Ovary (tissue), 9 donors: ENCODE data around the gene CELF2. TPM values are rescaled to one million over a fixed set of nuclear protein-coding genes. Genes with fewer than 3 reads are reported as not detected.

ENCODE experiments used
- DNase-seq, 5 donors: peaks; one replicate each; pipeline ENCODE4 v3.0.0-alpha.2; 2019 to 2020
- H3K27ac ChIP-seq, 2 donors: fragments of 200-600 bp; one replicate each; pipeline versions ENCODE4 v1.5.1 to v1.8.0; 2019 to 2022
- H3K27me3 ChIP-seq: fragments of 200-600 bp; one replicate; pipeline ENCODE4 v1.8.0; 2022
- H3K36me3 ChIP-seq: fragments of 200-600 bp; sonication (generic); one replicate; pipeline ENCODE4 v1.5.1; 2019
- H3K4me1 ChIP-seq: one replicate; pipeline ENCODE4 v1.8.1; 2013; ENCODE audit warnings: mild to moderate bottlenecking, moderate library complexity; ENCODE audit not compliant: insufficient read depth
- H3K4me3 ChIP-seq: fragments of 200-600 bp; sonication (generic); one replicate; pipeline ENCODE4 v1.5.1; 2017
- H3K9me3 ChIP-seq, 2 donors: fragments of 200-600 bp in 1 of 2; sonication (generic) in 1 of 2; one replicate each; pipeline versions ENCODE4 v1.5.1 to v1.8.1; 2013 to 2019; ENCODE audit warnings: mild to moderate bottlenecking in 1 of 2, moderate library complexity in 1 of 2
- CTCF ChIP-seq, 3 donors: fragments of 450-650 bp in 2 of 3; fragments of 200-600 bp in 1 of 3; IDR thresholded peaks; one replicate each; pipeline versions ENCODE4 v1.5.1 to v1.8.0; 2016 to 2022; ENCODE audit warnings: antibody characterized with exemption in 3 of 3, mild to moderate bottlenecking in 1 of 3
- EP300 ChIP-seq: sonication (generic); formaldehyde crosslinking; IDR thresholded peaks from one replicate; pipeline ENCODE4 v1.6.1; 2017; ENCODE audit warnings: antibody characterized with exemption
- POLR2A ChIP-seq: fragments of 450-650 bp; IDR thresholded peaks from one replicate; pipeline ENCODE4 v1.6.1; 2017; ENCODE audit warnings: antibody characterized with exemption, mild to moderate bottlenecking, moderate library complexity
- WGBS, 3 donors: extraction: QIAGEN DNeasy Blood & Tissue Kit in 1 of 3; methylation state at CpG; one replicate each; pipeline versions ENCODE4 v1.1.5 to v1.1.7; 2013 to 2017; 5-methylcytosine and 5-hydroxymethylcytosine counted together
- intact Hi-C, 4 donors: fragments of 100-400 bp; cut with DNase I; formaldehyde crosslinking; loops; one replicate each; pipeline versions ENCODE4 v1.11.0 to v1.15.1; 2022 to 2023
- polyA plus RNA-seq, 2 donors: library from polyadenylated mRNA; stranded (reverse); fragments of 200-250 nt in 1 of 2; fragments of 350-450 nt in 1 of 2; fragmentation: Illumina TruSeq in 1 of 2; extraction: RNeasy Lipid Tissue Mini Kit (QIAGEN cat#74804) in 1 of 2; gene quantifications; one replicate each; pipeline ENCODE4 v1.2.3, GENCODE V29; 2013 to 2014
- total RNA-seq, 7 donors: library from RNA; depleted of rRNA in 2 of 7; stranded (reverse); fragments of >200 nt in 2 of 7; fragmentation: NEBNext Ultra II Directional in 3 of 7; extraction: Animal tissue kit (Norgen Biotek cat#: 25700) in 3 of 7; gene quantifications; one replicate each; pipeline versions ENCODE4 v1.1.0 to v1.2.4, GENCODE V29; 2016 to 2023
- donor health status: DM: no; HTN: no; CAD: no; lungs with moderate emphysema.
- donor health status: DM: no; HTN: no; CAD: no.
- donor health status: Bipolar disorder and iron deficiency.
- donor health status: DM: yes; HTN: yes; CAD: no.
- donor health status: DM: no; HTN: no; CAD: no.
- donor health status: DM: yes; HTN: yes; CAD: no.

CELF2 gene
- total and polyA plus RNA-seq, 9 donors = 38.8 to 107 (median 69.0) TPM

- no peak for TF ChIP-seq EP300
- TF ChIP-seq POLR2A = no peak
- TF ChIP-seq CTCF (IDR thresholded peaks at IDR 0.05) = no peak
- Histone ChIP-seq H3K4me3 (no peak overlapping the region), H3K9me3 (no peaks in the 10 kb centered on the region), H3K4me1 (no peaks in the 10 kb centered on the region), H3K27me3 (no peaks in the 10 kb centered on the region), H3K36me3 (no peaks in the 10 kb centered on the region), H3K27ac (no peak overlapping the region)
- WGBS, 3 donors = 90 to 95% (median 91%) methylated on average over 2 of the region's 2 CpGs
- DNase-seq = no peak
- intact Hi-C loops = no loop called here
Measured at GRCh38 chr10:11135709-11136108, 118.0 kb downstream of the CELF2 start.

DNA sequence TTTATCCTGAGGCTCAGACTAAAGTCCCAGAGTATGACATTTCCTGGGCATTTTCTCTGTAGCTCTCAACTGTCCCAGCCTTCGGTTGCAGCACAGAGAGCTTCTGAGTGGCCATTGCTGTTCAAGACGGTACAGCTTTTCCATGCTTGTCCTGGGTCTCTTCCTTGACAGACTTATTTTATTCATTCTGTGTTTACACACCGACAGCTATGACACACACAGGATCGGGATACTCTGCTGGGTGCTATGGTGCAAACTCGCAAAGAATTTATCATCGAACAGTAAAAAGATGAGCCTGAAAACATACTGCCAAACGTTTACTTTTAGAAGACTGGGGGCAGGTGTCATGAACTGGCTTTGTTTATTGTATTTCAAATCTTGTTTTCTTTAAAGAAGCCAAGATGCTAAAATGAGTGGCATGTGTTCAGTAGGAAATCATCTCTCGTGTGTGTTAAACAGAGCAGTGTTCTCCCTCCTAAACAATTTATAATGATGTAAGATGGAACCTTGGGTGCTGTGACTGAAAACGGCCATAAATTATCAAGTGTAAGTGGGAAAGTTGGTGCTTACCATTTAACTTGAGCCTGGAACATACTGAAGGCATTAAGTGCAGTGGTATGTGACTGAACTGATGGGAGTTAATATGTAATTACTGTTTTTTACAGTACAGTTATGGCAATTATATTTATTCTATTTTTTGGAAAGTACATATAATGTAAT is 120.8 kb downstream of the CELF2 start:
- TF ChIP-seq EP300 (no peak), POLR2A (no peak), CTCF (IDR thresholded peaks at IDR 0.05) (no peak)
- no peak overlapping the region for H3K27ac ChIP-seq
- no peaks in the 10 kb centered on the region for H3K36me3 ChIP-seq

GRCh38 chr10:11140963-11141362 is 123.3 kb downstream of the CELF2 start:
- H3K27me3 ChIP-seq = no peaks in the 10 kb centered on the region
- no peak for TF ChIP-seq EP300
- no peak for TF ChIP-seq POLR2A
- TF ChIP-seq CTCF (IDR thresholded peaks at IDR 0.05) = no peak
- peaks cover 8% of the 10 kb centered on the region for H3K4me1 ChIP-seq
- H3K4me3 ChIP-seq = no peak overlapping the region
- H3K27ac ChIP-seq = no peak overlapping the region
- no peak for DNase-seq
- no peaks in the 10 kb centered on the region for H3K9me3 ChIP-seq
- no peaks in the 10 kb centered on the region for H3K36me3 ChIP-seq
- intact Hi-C loops = loop anchor here in 1 of 4 donors (10.0 kb wide), 1 partner anchor 1786 kb away; no protein-coding TSS in a partner anchor
- 94 to 95% (median 94%) methylated on average over 6 of the region's 6 CpGs for WGBS, 3 donors

More for the DNA sequence above, 120.8 kb downstream of the CELF2 start:
- intact Hi-C loops = no loop called here
- H3K9me3 ChIP-seq = no peaks in the 10 kb centered on the region
- no peaks in the 10 kb centered on the region for H3K4me1 ChIP-seq
- H3K4me3 ChIP-seq = no peak overlapping the region
- no peak for DNase-seq
- 80 to 84% (median 83%) methylated on average over 9 of the region's 9 CpGs for WGBS, 3 donors
- no peaks in the 10 kb centered on the region for H3K27me3 ChIP-seq

DNA sequence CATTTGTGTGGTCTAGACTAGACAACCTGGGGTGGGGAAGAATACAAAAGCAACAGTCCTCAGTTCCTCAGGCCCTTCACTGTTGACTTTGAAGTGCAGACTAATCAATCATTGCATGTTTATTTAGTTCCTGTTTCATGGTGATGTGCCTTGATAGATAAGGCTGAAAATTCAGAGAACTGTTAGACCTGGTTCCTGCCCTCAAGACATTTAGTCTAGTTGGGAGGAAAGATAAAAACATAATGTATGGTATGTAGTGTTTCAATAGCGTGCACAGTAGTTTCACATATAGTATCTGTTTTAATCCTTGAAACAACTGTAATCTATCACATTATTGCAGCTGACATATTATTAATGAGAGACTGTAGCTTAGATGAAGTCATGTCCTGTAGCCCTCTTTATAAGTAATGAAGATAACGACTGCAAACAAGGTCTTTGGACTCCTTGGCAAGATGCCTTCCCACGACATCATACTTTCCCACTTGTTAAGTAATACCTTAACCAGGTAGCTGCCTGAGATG is 124.0 kb downstream of the CELF2 start:
- H3K36me3 ChIP-seq = no peaks in the 10 kb centered on the region
- H3K27me3 ChIP-seq = no peaks in the 10 kb centered on the region
- H3K9me3 ChIP-seq = no peaks in the 10 kb centered on the region
- 83 to 88% (median 84%) methylated on average over 3 of the region's 3 CpGs for WGBS, 3 donors
- no peak overlapping the region for H3K27ac ChIP-seq
- H3K4me3 ChIP-seq = no peak overlapping the region
- DNase-seq = no peak
- H3K4me1 ChIP-seq = peaks cover 8% of the 10 kb centered on the region
- TF ChIP-seq POLR2A = no peak
- TF ChIP-seq EP300 = no peak
- no peak for TF ChIP-seq CTCF (IDR thresholded peaks at IDR 0.05)
- intact Hi-C loops = loop anchor here in 1 of 4 donors (10.0 kb wide), 1 partner anchor 1787 kb away; no protein-coding TSS in a partner anchor
